ENCODE data around the gene OR10H2.
"Not testable (repeated sequence)": the region's sequence is repeated elsewhere in the genome, so short reads cannot be mapped to it uniquely, and the experiment has no call there.

Gene OR10H2

GRCh38 chr19:15727724-15728123 is at the start of gene OR10H2:
OR10H2 (plus strand) TSS chr19:15728024; CDS start chr19:15728044, 20 bp downstream.
- DNase-seq: no peak

DNA sequence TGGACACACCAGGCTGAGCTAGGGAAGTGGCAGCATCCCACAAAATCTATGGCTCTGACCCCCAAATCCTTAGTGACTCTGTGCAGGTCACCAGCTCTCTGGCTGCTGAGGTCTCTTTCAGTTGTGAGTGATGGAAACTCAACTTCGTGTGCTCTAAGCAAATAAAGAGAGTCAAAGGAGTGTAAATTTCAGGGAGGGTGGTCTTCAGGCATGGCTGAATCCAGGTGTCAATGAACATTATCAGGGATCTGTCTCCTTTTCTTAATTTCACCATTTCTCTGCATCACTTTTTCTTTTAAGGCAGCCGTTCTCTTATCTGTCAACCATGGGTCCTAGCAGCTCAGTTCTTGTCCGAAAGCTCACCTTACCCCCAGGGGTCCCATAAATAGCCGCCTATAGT is 48.7 kb upstream of the OR10H2 start:
- DNase-seq: no peak

- DNase-seq: not testable (repeated sequence)
These were observed 48.0 kb upstream of the OR10H2 start for GRCh38 chr19:15679865-15680264.

GRCh38 chr19:15680478-15681322 is 47.1 kb upstream of the OR10H2 start:
- DNase-seq: no peak

- no peak for DNase-seq
These were observed 44.4 kb upstream of the OR10H2 start for GRCh38 chr19:15683411-15683810.

- DNase-seq: no peak
These were observed 43.0 kb upstream of the OR10H2 start for GRCh38 chr19:15684828-15685227.

DNA sequence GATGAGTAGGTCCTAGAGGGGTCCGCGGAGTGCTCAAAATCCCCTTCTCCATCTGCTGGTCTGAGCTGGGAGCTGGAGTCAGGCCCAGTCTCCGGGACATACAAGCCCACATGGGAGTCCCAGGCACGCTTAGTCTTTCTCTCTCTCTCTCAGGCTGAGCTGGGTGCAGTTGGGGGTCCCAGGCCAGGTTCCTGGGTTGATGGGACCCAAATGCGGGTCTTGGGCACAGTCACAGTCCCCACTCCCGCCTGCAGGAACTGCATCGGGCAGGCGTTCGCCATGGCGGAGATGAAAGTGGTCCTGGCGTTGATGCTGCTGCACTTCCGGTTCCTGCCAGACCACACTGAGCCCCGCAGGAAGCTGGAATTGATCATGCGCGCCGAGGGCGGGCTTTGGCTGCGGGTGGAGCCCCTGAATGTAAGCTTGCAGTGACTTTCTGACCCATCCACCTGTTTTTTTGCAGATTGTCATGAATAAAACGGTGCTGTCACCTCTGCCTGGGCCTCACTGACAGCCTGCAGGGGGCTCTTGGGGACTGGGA is 31.1 kb upstream of the OR10H2 start:
- DNase-seq: no peak

GRCh38 chr19:15701757-15702533 is 25.9 kb upstream of the OR10H2 start:
- DNase-seq: no peak

GRCh38 chr19:15702534-15702930 is 25.3 kb upstream of the OR10H2 start:
- DNase-seq: peak; percentile 32

DNA sequence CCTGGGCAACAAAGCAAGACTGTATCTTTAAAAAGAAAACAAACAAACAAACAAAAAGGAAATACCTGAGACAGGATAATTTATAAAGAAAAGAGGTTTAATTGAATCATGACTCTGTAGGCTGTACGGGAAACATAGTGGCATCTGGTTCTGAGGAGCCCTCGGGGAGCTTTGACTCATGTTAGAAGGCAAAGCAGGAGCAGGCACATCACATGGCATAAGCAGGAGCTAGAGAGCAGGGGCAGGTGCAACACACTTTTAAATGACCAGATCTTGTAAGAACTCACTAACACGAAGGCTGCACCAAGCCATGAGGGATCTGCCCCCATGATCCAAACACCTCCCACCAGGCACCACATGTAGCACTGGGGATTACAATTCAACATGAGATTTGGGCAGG is 13.2 kb upstream of the OR10H2 start:
- no peak for DNase-seq

- DNase-seq: no peak
These were observed 12.2 kb upstream of the OR10H2 start for GRCh38 chr19:15715642-15716041.

GRCh38 chr19:15717809-15718208 is 10.0 kb upstream of the OR10H2 start:
- no peak for DNase-seq

DNA sequence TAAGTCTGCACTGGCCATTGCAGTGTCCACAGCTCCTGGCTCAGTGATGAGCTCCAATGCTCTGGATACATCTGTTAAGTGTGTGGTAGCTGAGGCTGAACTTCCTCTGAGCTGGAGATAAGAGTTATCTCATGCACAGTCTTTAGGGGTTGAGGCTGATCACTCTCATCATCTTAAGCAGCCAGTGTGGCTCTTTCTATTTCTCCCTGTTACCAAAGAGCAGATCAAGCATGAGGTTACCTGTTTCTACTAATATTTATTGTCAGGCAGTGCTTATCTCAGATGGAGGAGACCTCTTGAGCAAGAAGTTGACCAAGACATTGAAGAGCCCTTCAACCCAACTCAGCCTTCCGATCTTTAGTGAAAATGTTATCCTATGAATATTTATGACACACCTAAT is 6.6 kb upstream of the OR10H2 start:
- DNase-seq: no peak

DNA sequence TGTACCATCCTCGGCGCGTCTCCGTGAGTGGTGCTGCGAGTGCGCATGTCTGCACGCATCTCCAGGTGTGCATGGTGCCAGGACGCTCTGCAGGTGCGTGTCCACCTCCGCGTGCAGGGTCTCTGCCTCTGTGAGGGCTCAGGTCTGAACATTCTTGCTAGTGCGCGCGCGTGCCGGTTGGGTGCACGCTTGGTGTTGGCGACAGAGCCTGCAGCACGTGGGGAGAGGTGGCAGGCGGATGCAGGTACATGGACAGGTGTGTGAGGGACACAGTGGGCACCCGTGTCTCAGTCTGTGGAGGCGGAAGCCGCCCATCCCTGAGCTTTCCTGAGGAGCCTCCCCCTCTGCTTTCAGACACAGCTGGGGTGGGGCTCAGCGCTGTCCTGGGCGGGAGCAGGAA is 4.9 kb upstream of the OR10H2 start:
- DNase-seq: no peak

DNA sequence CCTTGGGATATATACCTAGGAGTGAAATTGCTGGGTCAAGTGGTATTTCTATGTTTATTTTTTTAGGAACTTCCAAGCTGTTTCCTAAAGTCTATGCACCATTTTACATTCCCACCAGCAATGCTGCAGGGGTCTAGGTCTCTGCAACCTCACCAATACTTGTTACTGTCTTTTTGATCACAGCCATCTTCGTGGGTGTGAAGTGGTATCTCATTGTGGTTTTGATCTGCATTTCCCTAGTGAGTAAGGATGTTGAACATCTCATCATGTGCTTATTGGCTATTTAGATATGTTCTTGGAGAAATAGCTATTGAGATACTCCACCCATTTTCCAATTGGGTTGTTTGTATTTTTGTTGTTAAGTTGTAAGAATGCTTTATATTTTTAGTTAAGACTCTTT is 2.7 kb downstream of the OR10H2 start:
- no peak for DNase-seq

- DNase-seq: no peak
These were observed 4.6 kb downstream of the OR10H2 start for GRCh38 chr19:15732388-15732787.

GRCh38 chr19:15733895-15734294 is 6.1 kb downstream of the OR10H2 start:
- no peak for DNase-seq

DNA sequence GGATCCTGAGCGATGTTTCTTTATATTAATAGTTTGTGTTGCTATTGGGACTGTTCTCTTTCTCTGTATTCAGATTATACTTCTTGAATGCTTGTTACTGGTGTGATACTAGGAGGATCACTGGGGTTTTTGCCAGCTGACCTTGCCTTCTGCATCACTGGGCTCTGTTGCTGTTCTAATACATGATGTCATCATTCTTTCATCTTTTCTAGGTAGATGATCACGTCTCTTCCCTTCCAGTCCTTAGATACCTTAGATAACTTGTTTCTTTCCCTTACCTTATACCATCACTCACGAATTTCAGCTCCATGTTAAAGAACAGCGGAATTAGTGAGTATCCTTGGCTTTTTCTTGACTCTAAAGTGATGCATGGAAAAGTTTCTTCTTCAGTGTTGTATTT is 9.9 kb downstream of the OR10H2 start, which contains the start of gene OR10H3:
TSS of gene OR10H3 (plus strand) at position 264 of the 400 bp plus-strand sequence. CDS start 3,408 bp downstream, outside the sequence.
- DNase-seq: no peak

- no peak for DNase-seq
These were observed 13.0 kb downstream of the OR10H2 start for GRCh38 chr19:15740785-15741184.

GRCh38 chr19:15748239-15748638 is 20.4 kb downstream of the OR10H2 start:
- DNase-seq: no peak

GRCh38 chr19:15758379-15758778 is 30.6 kb downstream of the OR10H2 start:
- no peak for DNase-seq

GRCh38 chr19:15759962-15760565 is 32.2 kb downstream of the OR10H2 start:
- no peak for DNase-seq

- no peak for DNase-seq
These were observed 41.8 kb downstream of the OR10H2 start for GRCh38 chr19:15769586-15769985.

Measured in NCI-H1694 (cell line).